GM12878 (cell line): ENCODE measurements around the gene C20orf144. TPM values are rescaled to one million over a fixed set of nuclear protein-coding genes. Genes with fewer than 3 reads are reported as not detected.

ENCODE experiments used
- ATAC-seq: fragments of 200-7000 bp; cut with Tn5 transposase; 3 replicates; pipeline ENCODE4 v1.9.1; 2020; ENCODE audit warnings: mild to moderate bottlenecking, moderate library complexity
- BruUV-seq: library from RNA; stranded (reverse); fragments of 400-500 nt; replicated peaks from 2 replicates; lab custom pipeline; 2021; lab: Mats Ljungman, UMichigan
- CTCF ChIA-PET: fragments of 300-600 bp; sonication (Branson Sonifier 250); formaldehyde crosslinking; extraction: SDS; loops from one replicate; lab custom pipeline; 2021; ENCODE audit warnings: inconsistent platforms; lab: Yijun Ruan, JAX
- POLR2A ChIA-PET: fragments of 350-600 bp; formaldehyde crosslinking; extraction: SDS; loops from one replicate; lab custom pipeline; 2021; ENCODE audit warnings: inconsistent platforms; lab: Charles Lee
- RAD21 ChIA-PET: fragments of 300-600 bp; sonication (Branson Sonifier 250); formaldehyde crosslinking; loops from one replicate; lab custom pipeline; 2023; ENCODE audit warnings: antibody characterized with exemption; ENCODE audit not compliant: unreplicated experiment; lab: Charles Lee
- SMC1A ChIA-PET: fragments of 300-600 bp; sonication (Branson Sonifier 250); formaldehyde crosslinking; loops from one replicate; lab custom pipeline; 2023; ENCODE audit not compliant: unreplicated experiment, uncharacterized antibody; lab: Charles Lee
- DNase-seq: peaks from one replicate; pipeline ENCODE4 v3.0.0-alpha.2; 2011; ENCODE audit warnings: low read depth, low spot score
- FAIRE-seq: peaks from 3 replicates; lab custom pipeline; 2011; peaks lifted over from hg19 to GRCh38; lab: Jason Lieb, UNC
- H2AFZ ChIP-seq: 2 replicates; pipeline ENCODE4 v1.6.0; 2011; ENCODE audit warnings: low read depth, low read length, control low read depth; ENCODE audit not compliant: control insufficient read depth
- H3K27ac ChIP-seq: 2 replicates; pipeline ENCODE4 v1.5.1; 2011; ENCODE audit warnings: control low read depth; ENCODE audit not compliant: control insufficient read depth, insufficient read depth
- H3K27me3 ChIP-seq, 2 experiments: replicated peaks in 1 of 2; 2 replicates each; pipeline versions ENCODE4 v1.6.0 to v1.6.1; 2011; ENCODE audit warnings: low read length in 1 of 2; ENCODE audit not compliant: control insufficient read depth in 2 of 2, insufficient read depth in 2 of 2
- H3K36me3 ChIP-seq, 2 experiments: 2 replicates each; pipeline ENCODE4 v1.5.1; 2011; ENCODE audit warnings: low read length in 1 of 2; ENCODE audit not compliant: control insufficient read depth in 2 of 2, insufficient read depth in 2 of 2
- H3K4me1 ChIP-seq: 2 replicates; pipeline ENCODE4 v1.6.1; 2011; ENCODE audit warnings: mild to moderate bottlenecking, low read length, moderate library complexity, mixed read lengths; ENCODE audit not compliant: control insufficient read depth, insufficient read depth
- H3K4me2 ChIP-seq: 2 replicates; pipeline ENCODE4 v1.6.0; 2011; ENCODE audit warnings: control low read depth; ENCODE audit not compliant: control insufficient read depth, insufficient read depth
- H3K4me3 ChIP-seq: fragments of 200-600 bp; sonication (generic); 2 replicates; pipeline ENCODE4 v1.5.1; 2016
- H3K79me2 ChIP-seq: 2 replicates; pipeline ENCODE4 v1.6.0; 2011; ENCODE audit warnings: low read length; ENCODE audit not compliant: control insufficient read depth, insufficient read depth
- H3K9ac ChIP-seq: 2 replicates; pipeline ENCODE4 v1.8.0; 2011; ENCODE audit warnings: low read length, control low read depth, mixed read lengths; ENCODE audit not compliant: control insufficient read depth, insufficient read depth
- H3K9me3 ChIP-seq: replicated peaks from 3 replicates; pipeline ENCODE4 v1.5.1; 2011; ENCODE audit warnings: mild to moderate bottlenecking, low read length; ENCODE audit not compliant: control insufficient read depth, insufficient read depth
- H4K20me1 ChIP-seq: 2 replicates; pipeline ENCODE4 v1.6.0; 2011; ENCODE audit not compliant: control insufficient read depth, insufficient read depth
- ASH2L ChIP-seq: fragments of 300-600, 200-600 bp; sonication (generic); IDR thresholded peaks from 2 replicates; pipeline ENCODE4 v1.6.1; 2017; ENCODE audit warnings: low read depth, mild to moderate bottlenecking, borderline replicate concordance
- BMI1 ChIP-seq: fragments of 450-650 bp; IDR thresholded peaks from 2 replicates; pipeline ENCODE4 v1.6.1; 2016; ENCODE audit warnings: mild to moderate bottlenecking, moderate library complexity, borderline replicate concordance
- CHD1 ChIP-seq: IDR thresholded peaks from 2 replicates; pipeline ENCODE4 v1.6.1; 2012; ENCODE audit warnings: low read depth, low read length, improper control_type of control experiment
- FOXM1 ChIP-seq: IDR thresholded peaks from 2 replicates; pipeline ENCODE4 v1.6.1; 2012; ENCODE audit warnings: low read depth, mild to moderate bottlenecking, inconsistent platforms, low read length, moderate library complexity
- HDAC2 ChIP-seq: fragments of 200-600 bp; sonication (generic); IDR thresholded peaks from 2 replicates; pipeline ENCODE4 v1.6.1; 2017
- JUNB ChIP-seq: IDR thresholded peaks from 2 replicates; pipeline ENCODE4 v1.6.1; 2016; ENCODE audit warnings: antibody characterized with exemption, mild to moderate bottlenecking
- NR2C1 ChIP-seq: fragments of 450-650 bp; IDR thresholded peaks from 2 replicates; pipeline ENCODE4 v1.6.1; 2017; ENCODE audit warnings: antibody characterized with exemption, mild to moderate bottlenecking, moderate library complexity
- PKNOX1 ChIP-seq: fragments of 450-650 bp; IDR thresholded peaks from 2 replicates; pipeline ENCODE4 v1.6.1; 2016; ENCODE audit warnings: mild to moderate bottlenecking
- RBBP5 ChIP-seq: fragments of 200-600 bp; sonication (generic); conservative IDR thresholded peaks from 2 replicates; pipeline ENCODE4 v1.6.1; 2016
- SIX5 ChIP-seq: IDR thresholded peaks from 2 replicates; pipeline ENCODE4 v1.6.1; 2011; ENCODE audit warnings: mild to moderate bottlenecking, low read depth, low read length, moderate library complexity; ENCODE audit not compliant: severe bottlenecking
- SMARCA5 ChIP-seq: fragments of 450-650 bp; IDR thresholded peaks from 2 replicates; pipeline ENCODE4 v1.6.1; 2017; ENCODE audit warnings: mild to moderate bottlenecking
- STAT1 ChIP-seq: fragments of 450-650 bp; conservative IDR thresholded peaks from 2 replicates; pipeline ENCODE4 v1.6.1; 2014; ENCODE audit warnings: antibody characterized with exemption, mild to moderate bottlenecking
- SUZ12 ChIP-seq: fragments of 200-600 bp; sonication (generic); IDR thresholded peaks from one replicate; pipeline ENCODE4 v1.6.1; 2018; ENCODE audit warnings: antibody characterized with exemption, mild to moderate bottlenecking; ENCODE audit not compliant: unreplicated experiment
- ZNF217 ChIP-seq: fragments of 450-650 bp; IDR thresholded peaks from 2 replicates; pipeline ENCODE4 v1.6.1; 2017; ENCODE audit warnings: antibody characterized with exemption, mild to moderate bottlenecking
- ZNF24 ChIP-seq: fragments of 450-650 bp; IDR thresholded peaks from 2 replicates; pipeline ENCODE4 v1.6.1; 2017; ENCODE audit warnings: antibody characterized with exemption, mild to moderate bottlenecking
- ZNF384 ChIP-seq: IDR thresholded peaks from 2 replicates; pipeline ENCODE4 v1.6.1; 2012; ENCODE audit warnings: low read depth, mild to moderate bottlenecking, low read length, improper control_type of control experiment, borderline replicate concordance
- ZNF687 ChIP-seq: fragments of 450-650 bp; IDR thresholded peaks from 2 replicates; pipeline ENCODE4 v1.6.1; 2017; ENCODE audit warnings: mild to moderate bottlenecking, moderate library complexity
- WGBS: methylation state at CpG from one replicate; pipeline ENCODE4 v1.1.6; 2016; ENCODE audit warnings: low lambda C conversion rate; ENCODE audit not compliant: insufficient replicate concordance, insufficient coverage; ENCODE audit errors: missing lambda C conversion rate; 5-methylcytosine and 5-hydroxymethylcytosine counted together
- in situ Hi-C: fragments of 300-500 bp; cut with MboI; formaldehyde crosslinking; loops from 9 replicates; pipeline ENCODE4 v1.14.3; 2018; ENCODE audit warnings: mixed read lengths
- intact Hi-C: fragments of 100-400 bp; cut with micrococcal nuclease; formaldehyde crosslinking; loops from one replicate; pipeline ENCODE4 v1.14.2; 2022; ENCODE audit not compliant: unreplicated experiment
- polyA plus RNA-seq, 11 experiments: library from polyadenylated mRNA; depleted of rRNA in 4 of 11; unstranded in 6 of 11; stranded (reverse) in 5 of 11; fragments of >200 nt; fragmentation: Nextera tagmentation in 4 of 11; fragmentation: Illumina TruSeq in 1 of 11; extraction: Ambion mirVana in 4 of 11; extraction: Trizol in 1 of 11; gene quantifications; 1 replicate in 1 of 11; 2 replicates in 10 of 11; pipeline versions ENCODE4 v1.2.1 to v1.2.3, GENCODE V29; 2011 to 2016; ENCODE audit warnings: inconsistent platforms in 2 of 11, missing spikeins in 2 of 11, low read depth in 1 of 11
- total RNA-seq, 4 experiments: library from RNA; depleted of rRNA in 3 of 4; stranded (reverse); fragments of >200 nt in 3 of 4; fragmentation: Illumina TruSeq in 1 of 4; extraction: Trizol in 1 of 4; gene quantifications; 2 replicates each; pipeline versions ENCODE4 v1.2.1 to v1.2.3, GENCODE V29; 2013 to 2021

The C20orf144 gene
- total and polyA plus RNA-seq, 10 of the 15 experiments (the other 5 are each of a cell fraction or from before 2014, with no cell fraction given) = 0.04 to 0.62 (median 0.23) TPM; not detected in 2

GRCh38 chr20:33624399-33624798, 37.7 kb upstream of the C20orf144 start:
- ChIA-PET RAD21 (no interaction called here), POLR2A (no interaction called here), CTCF (no interaction called here), SMC1A (interaction anchor here (1.3 kb wide), 1 partner anchor 11 kb away, joined by 3 read pairs; no protein-coding TSS in a partner anchor)
- Histone ChIP-seq H3K36me3 (peaks cover 2 to 3% of the 10 kb centered on the region in 2 experiments; a peak in 3 of 4 replicates), H3K9me3 (no peaks in the 10 kb centered on the region), H2AFZ (no peak overlapping the region), H3K27ac (no peak overlapping the region), H3K27me3 (no peaks in the 10 kb centered on the region), H3K4me2 (no peak overlapping the region), H3K4me3 (no peak overlapping the region)
- FAIRE-seq (no peak), DNase-seq (no peak)
- intact Hi-C loops = no loop called here
- WGBS = 88% methylated on average over 3 of the region's 3 CpGs
- TF ChIP-seq BMI1 = no peak
- TF ChIP-seq PKNOX1 = no peak
- TF ChIP-seq HDAC2 = no peak
- no peak for TF ChIP-seq FOXM1
- TF ChIP-seq ZNF687 = no peak
- no peak for TF ChIP-seq STAT1
- no peak for TF ChIP-seq ZNF24
- no peak for TF ChIP-seq NR2C1
- TF ChIP-seq RBBP5 = no peak
- TF ChIP-seq ZNF217 = no peak
- no peak for TF ChIP-seq ZNF384
- no peak for TF ChIP-seq CHD1
- TF ChIP-seq JUNB = no peak
- TF ChIP-seq ASH2L = no peak
- TF ChIP-seq SIX5 = no peak
- TF ChIP-seq SUZ12 = no peak
- no peak for TF ChIP-seq SMARCA5
- TF ChIP-seq, all 136 proteins: peak for 0
- H3K9ac ChIP-seq = no peak overlapping the region
- no peaks in the 10 kb centered on the region for H3K4me1 ChIP-seq
- ATAC-seq = no peak
- in situ Hi-C loops = no loop called here
- BruUV-seq = no TSS peak
- H3K79me2 ChIP-seq = no peaks in the 10 kb centered on the region
- H4K20me1 ChIP-seq = no peaks in the 10 kb centered on the region
